NT2/D1 (cell line): ENCODE data around the gene FARS2.

ENCODE experiments used
- DNase-seq: peaks from one replicate; pipeline ENCODE4 v3.0.0-alpha.2; 2011; ENCODE audit warnings: low read depth, low spot score
- H3K27me3 ChIP-seq: 2 replicates; pipeline ENCODE4 v1.6.0; 2011; ENCODE audit warnings: mild to moderate bottlenecking; ENCODE audit not compliant: insufficient read length, insufficient read depth
- H3K36me3 ChIP-seq: 2 replicates; pipeline ENCODE4 v1.6.1; 2011; ENCODE audit warnings: mild to moderate bottlenecking, low read length, mixed read lengths; ENCODE audit not compliant: insufficient read depth, insufficient read length
- H3K4me1 ChIP-seq: 2 replicates; pipeline ENCODE4 v1.5.1; 2011; ENCODE audit not compliant: insufficient read depth, insufficient read length
- H3K4me3 ChIP-seq: 2 replicates; pipeline ENCODE4 v1.5.1; 2011; ENCODE audit warnings: low read depth; ENCODE audit not compliant: insufficient read length
- H3K9ac ChIP-seq: 2 replicates; pipeline ENCODE4 v1.6.0; 2011; ENCODE audit warnings: low read depth; ENCODE audit not compliant: insufficient read length
- H3K9me3 ChIP-seq: 2 replicates; pipeline ENCODE4 v1.5.1; 2011; ENCODE audit warnings: mild to moderate bottlenecking, low read length; ENCODE audit not compliant: insufficient read depth
- SUZ12 ChIP-seq: IDR thresholded peaks from 2 replicates; pipeline ENCODE4 v1.6.1; 2011; ENCODE audit not compliant: insufficient read length, insufficient read depth; ENCODE audit errors: extremely low read depth
- YY1 ChIP-seq: IDR thresholded peaks from 2 replicates; pipeline ENCODE4 v1.6.1; 2011; ENCODE audit not compliant: insufficient read length, insufficient read depth
- ZNF274 ChIP-seq: IDR thresholded peaks from 2 replicates; pipeline ENCODE4 v1.6.1; 2011; ENCODE audit warnings: mild to moderate bottlenecking, low read depth, low read length

The FARS2 gene

GRCh38 chr6:5763407-5763806, 502.1 kb downstream of the FARS2 start:
- DNase-seq = no peak
- H3K9ac ChIP-seq = no peak overlapping the region
- H3K36me3 ChIP-seq = no peaks in the 10 kb centered on the region
- H3K9me3 ChIP-seq = peaks cover 12% of the 10 kb centered on the region; the same call in 1 of the 2 replicates
- H3K4me3 ChIP-seq = no peak overlapping the region
- TF ChIP-seq YY1 (no peak), ZNF274 (no peak), SUZ12 (no peak)
- no peaks in the 10 kb centered on the region for H3K27me3 ChIP-seq
- no peaks in the 10 kb centered on the region for H3K4me1 ChIP-seq

- no peaks in the 10 kb centered on the region for H3K4me1 ChIP-seq
- no peak for DNase-seq
- H3K9me3 ChIP-seq = peaks cover 17% of the 10 kb centered on the region; the same call in 1 of the 2 replicates
- no peaks in the 10 kb centered on the region for H3K27me3 ChIP-seq
- TF ChIP-seq YY1 (no peak), ZNF274 (no peak), SUZ12 (no peak)
- H3K4me3 ChIP-seq = no peak overlapping the region
- H3K9ac ChIP-seq = no peak overlapping the region
- no peaks in the 10 kb centered on the region for H3K36me3 ChIP-seq
These were observed 502.6 kb downstream of the FARS2 start for GRCh38 chr6:5763871-5764270.

- no peaks in the 10 kb centered on the region for H3K4me1 ChIP-seq
- TF ChIP-seq SUZ12 (no peak), ZNF274 (no peak), YY1 (no peak)
- H3K9ac ChIP-seq = no peak overlapping the region
- no peak for DNase-seq
- no peak overlapping the region for H3K4me3 ChIP-seq
- H3K27me3 ChIP-seq = no peaks in the 10 kb centered on the region
- peaks cover 23% of the 10 kb centered on the region; the same call in 1 of the 2 replicates for H3K9me3 ChIP-seq
- no peaks in the 10 kb centered on the region for H3K36me3 ChIP-seq
These were observed 503.2 kb downstream of the FARS2 start for GRCh38 chr6:5764401-5764955.

GRCh38 chr6:5765141-5765760, 503.9 kb downstream of the FARS2 start:
- no peaks in the 10 kb centered on the region for H3K27me3 ChIP-seq
- no peak for DNase-seq
- TF ChIP-seq YY1 = no peak
- no peak for TF ChIP-seq ZNF274
- no peak for TF ChIP-seq SUZ12

GRCh38 chr6:5766260-5766659, 504.9 kb downstream of the FARS2 start:
- no peak for DNase-seq

More at GRCh38 chr6:5765141-5765760, 503.9 kb downstream of the FARS2 start:
- H3K4me3 ChIP-seq = no peak overlapping the region
- H3K9ac ChIP-seq = no peak overlapping the region
- H3K4me1 ChIP-seq = no peaks in the 10 kb centered on the region
- no peaks in the 10 kb centered on the region for H3K36me3 ChIP-seq
- peaks cover 24% of the 10 kb centered on the region; the same call in 1 of the 2 replicates for H3K9me3 ChIP-seq

GRCh38 chr6:5767471-5767870, 506.2 kb downstream of the FARS2 start:
- Histone ChIP-seq H3K9ac (no peak overlapping the region), H3K27me3 (no peaks in the 10 kb centered on the region), H3K4me1 (no peaks in the 10 kb centered on the region), H3K36me3 (no peaks in the 10 kb centered on the region), H3K4me3 (no peak overlapping the region), H3K9me3 (peaks cover 24% of the 10 kb centered on the region; the same call in 1 of the 2 replicates)
- no peak for DNase-seq
- TF ChIP-seq SUZ12 (no peak), ZNF274 (no peak), YY1 (no peak)

More at GRCh38 chr6:5766260-5766659, 504.9 kb downstream of the FARS2 start:
- no peaks in the 10 kb centered on the region for H3K27me3 ChIP-seq
- H3K9me3 ChIP-seq = peaks cover 24% of the 10 kb centered on the region; the same call in 1 of the 2 replicates
- H3K4me3 ChIP-seq = no peak overlapping the region
- H3K4me1 ChIP-seq = no peaks in the 10 kb centered on the region
- no peak overlapping the region for H3K9ac ChIP-seq
- TF ChIP-seq YY1 (no peak), ZNF274 (no peak), SUZ12 (no peak)
- no peaks in the 10 kb centered on the region for H3K36me3 ChIP-seq

GRCh38 chr6:5771211-5771610, 509.9 kb downstream of the FARS2 start:
- Histone ChIP-seq H3K9ac (no peak overlapping the region), H3K27me3 (no peaks in the 10 kb centered on the region), H3K36me3 (no peaks in the 10 kb centered on the region), H3K4me3 (no peak overlapping the region), H3K9me3 (peaks cover 24% of the 10 kb centered on the region; the same call in 1 of the 2 replicates), H3K4me1 (no peaks in the 10 kb centered on the region)
- no peak for DNase-seq
- no peak for TF ChIP-seq ZNF274
- TF ChIP-seq YY1 = no peak
- no peak for TF ChIP-seq SUZ12
